SH-SY5Y (cell line): ENCODE measurements around the gene CHRNA4.

Experiments used
- GATA2 ChIP-seq: IDR thresholded peaks from 2 replicates; pipeline ENCODE4 v1.6.1; 2011; ENCODE audit warnings: mild to moderate bottlenecking, low read depth, low read length
- GATA3 ChIP-seq: IDR thresholded peaks from 2 replicates; pipeline ENCODE4 v1.6.1; 2011; ENCODE audit warnings: low read depth, mild to moderate bottlenecking, low read length, moderate library complexity

The CHRNA4 gene

GRCh38 chr20:63402181-63402859 is 41.2 kb upstream of the CHRNA4 start:
- TF ChIP-seq GATA3 (no peak), GATA2 (no peak)

- no peak for TF ChIP-seq GATA2
- no peak for TF ChIP-seq GATA3
These were observed 40.4 kb upstream of the CHRNA4 start for GRCh38 chr20:63401384-63402110.

GRCh38 chr20:63400486-63401210 is 39.5 kb upstream of the CHRNA4 start:
- TF ChIP-seq GATA2 (no peak), GATA3 (no peak)

GRCh38 chr20:63399596-63400375 is 38.6 kb upstream of the CHRNA4 start:
- no peak for TF ChIP-seq GATA2
- TF ChIP-seq GATA3 = no peak

- TF ChIP-seq GATA3 = no peak
- TF ChIP-seq GATA2 = no peak
These were observed 37.8 kb upstream of the CHRNA4 start for GRCh38 chr20:63398744-63399514.

GRCh38 chr20:63397946-63398450 is 36.8 kb upstream of the CHRNA4 start:
- TF ChIP-seq GATA2 (no peak), GATA3 (no peak)

GRCh38 chr20:63397155-63397843 is 36.1 kb upstream of the CHRNA4 start:
- TF ChIP-seq GATA2 (no peak), GATA3 (no peak)

GRCh38 chr20:63396300-63396699 is 35.2 kb upstream of the CHRNA4 start:
- TF ChIP-seq GATA2 (no peak), GATA3 (no peak)

- no peak for TF ChIP-seq GATA2
- no peak for TF ChIP-seq GATA3
These were observed 34.6 kb upstream of the CHRNA4 start for GRCh38 chr20:63395723-63396122.

GRCh38 chr20:63394920-63395455 is 33.8 kb upstream of the CHRNA4 start:
- TF ChIP-seq GATA3 = no peak
- no peak for TF ChIP-seq GATA2

GRCh38 chr20:63394069-63394919 is 33.1 kb upstream of the CHRNA4 start:
- no peak for TF ChIP-seq GATA3
- TF ChIP-seq GATA2 = no peak
